WTC11 (cell line): ENCODE results near the gene COL13A1. TPM values are rescaled to one million over a fixed set of nuclear protein-coding genes. Genes with fewer than 3 reads are reported as not detected.

Source experiments
- ATAC-seq: fragments of 200-7000 bp; cut with Tn5 transposase; 2 replicates; pipeline ENCODE4 v1.10.0; 2021; ENCODE audit warnings: mild to moderate bottlenecking, moderate library complexity
- CTCF ChIA-PET: fragments of 300-600 bp; sonication (Branson Sonifier 250); formaldehyde crosslinking; loops from one replicate; lab custom pipeline; 2021; ENCODE audit warnings: antibody characterized with exemption; lab: Charles Lee
- POLR2A ChIA-PET: fragments of 350-600 bp; sonication (Branson Sonifier 250); formaldehyde crosslinking; loops from one replicate; lab custom pipeline; 2021; ENCODE audit warnings: antibody characterized with exemption; lab: Charles Lee
- DNase-seq: peaks from one replicate; pipeline ENCODE4 v3.0.0; 2021; ENCODE audit warnings: low spot score
- H3K27ac Mint-ChIP-seq: 2 replicates; pipeline ENCODE4 v1.8.0; 2021; ENCODE audit warnings: mixed read lengths
- H3K27me3 Mint-ChIP-seq: 2 replicates; pipeline ENCODE4 v1.8.0; 2021; ENCODE audit warnings: low read depth, mild to moderate bottlenecking, moderate library complexity, mixed read lengths
- H3K36me3 Mint-ChIP-seq: 2 replicates; pipeline ENCODE4 v1.8.0; 2021; ENCODE audit warnings: mixed read lengths
- H3K4me1 Mint-ChIP-seq: 2 replicates; pipeline ENCODE4 v1.8.0; 2022; ENCODE audit warnings: mixed read lengths
- H3K4me3 Mint-ChIP-seq: 2 replicates; pipeline ENCODE4 v1.8.0; 2021; ENCODE audit warnings: mild to moderate bottlenecking, moderate library complexity, mixed read lengths
- H3K9me3 Mint-ChIP-seq: 2 replicates; pipeline ENCODE4 v1.8.0; 2021; ENCODE audit warnings: mixed read lengths
- AFF4 ChIP-seq: sonication (generic); formaldehyde crosslinking; IDR thresholded peaks from 2 replicates; pipeline ENCODE4 v1.8.1; 2023; ENCODE audit warnings: mild to moderate bottlenecking, missing genetic modification reagents, borderline replicate concordance
- ATF1 ChIP-seq: sonication (generic); formaldehyde crosslinking; IDR thresholded peaks from 2 replicates; pipeline ENCODE4 v1.8.1; 2023; ENCODE audit warnings: mild to moderate bottlenecking, moderate library complexity, missing genetic modification reagents
- CREB1 ChIP-seq: sonication (generic); formaldehyde crosslinking; IDR thresholded peaks from 2 replicates; pipeline ENCODE4 v1.8.0; 2023; ENCODE audit warnings: mild to moderate bottlenecking, missing genetic modification reagents
- CREM ChIP-seq: sonication (generic); formaldehyde crosslinking; IDR thresholded peaks from 2 replicates; pipeline ENCODE4 v1.8.1; 2022; ENCODE audit warnings: mild to moderate bottlenecking, missing genetic modification reagents, moderate library complexity
- CTCF ChIP-seq: fragments of 200-600 bp; IDR thresholded peaks from 2 replicates; pipeline ENCODE4 v1.8.0; 2022; ENCODE audit warnings: antibody characterized with exemption
- E2F1 ChIP-seq: sonication (generic); formaldehyde crosslinking; IDR thresholded peaks from 2 replicates; pipeline ENCODE4 v1.8.0; 2022; ENCODE audit warnings: mild to moderate bottlenecking, missing genetic modification reagents
- ELF4 ChIP-seq: sonication (generic); formaldehyde crosslinking; IDR thresholded peaks from 2 replicates; pipeline ENCODE4 v1.8.1; 2022; ENCODE audit warnings: low read depth, mild to moderate bottlenecking, moderate library complexity, missing genetic modification reagents
- ESRRA ChIP-seq: sonication (generic); formaldehyde crosslinking; IDR thresholded peaks from 2 replicates; pipeline ENCODE4 v1.8.1; 2022; ENCODE audit warnings: mild to moderate bottlenecking, missing genetic modification reagents, borderline replicate concordance
- NFE2L1 ChIP-seq: sonication (generic); formaldehyde crosslinking; IDR thresholded peaks from 2 replicates; pipeline ENCODE4 v1.8.1; 2023; ENCODE audit warnings: missing genetic modification reagents
- NR3C1 ChIP-seq: sonication (generic); formaldehyde crosslinking; conservative IDR thresholded peaks from 2 replicates; pipeline ENCODE4 v1.8.1; 2023; ENCODE audit warnings: low read depth, mild to moderate bottlenecking, missing genetic modification reagents
- SOX15 ChIP-seq: fragments of 250-450 bp; sonication (Bioruptor Pico); IDR thresholded peaks from 2 replicates; pipeline ENCODE4 v1.9.0; 2021; ENCODE audit warnings: mild to moderate bottlenecking
- ZNF121 ChIP-seq: sonication (generic); formaldehyde crosslinking; IDR thresholded peaks from 2 replicates; pipeline ENCODE4 v1.8.0; 2023; ENCODE audit warnings: missing genetic modification reagents
- ZNF317 ChIP-seq: sonication (generic); formaldehyde crosslinking; IDR thresholded peaks from 2 replicates; pipeline ENCODE4 v1.8.1; 2023; ENCODE audit warnings: low read depth, mild to moderate bottlenecking, moderate library complexity, missing genetic modification reagents, borderline replicate concordance
- total RNA-seq: library from RNA; stranded (reverse); gene quantifications from 3 replicates; pipeline ENCODE4 v1.2.3, GENCODE V29; 2021
- TF ChIP-seq, protein P1 (sequence below): sonication (generic); formaldehyde crosslinking; IDR thresholded peaks from 2 replicates; pipeline ENCODE4 v1.8.0; 2022; ENCODE audit warnings: mild to moderate bottlenecking, missing genetic modification reagents
- TF ChIP-seq, protein P2 (sequence below): fragments of 250-450 bp; sonication (Bioruptor Pico); IDR thresholded peaks from 2 replicates; pipeline ENCODE4 v1.9.0; 2021; ENCODE audit warnings: mild to moderate bottlenecking
- TF ChIP-seq, protein P3 (sequence below): fragments of 250-450 bp; sonication (Bioruptor Pico); IDR thresholded peaks from 2 replicates; pipeline ENCODE4 v1.9.0; 2021; ENCODE audit warnings: moderate library complexity, mild to moderate bottlenecking, inconsistent platforms, borderline replicate concordance

COL13A1 gene
- total RNA-seq, 1 experiment from 2014 or later, result 7.1 TPM

DNA sequence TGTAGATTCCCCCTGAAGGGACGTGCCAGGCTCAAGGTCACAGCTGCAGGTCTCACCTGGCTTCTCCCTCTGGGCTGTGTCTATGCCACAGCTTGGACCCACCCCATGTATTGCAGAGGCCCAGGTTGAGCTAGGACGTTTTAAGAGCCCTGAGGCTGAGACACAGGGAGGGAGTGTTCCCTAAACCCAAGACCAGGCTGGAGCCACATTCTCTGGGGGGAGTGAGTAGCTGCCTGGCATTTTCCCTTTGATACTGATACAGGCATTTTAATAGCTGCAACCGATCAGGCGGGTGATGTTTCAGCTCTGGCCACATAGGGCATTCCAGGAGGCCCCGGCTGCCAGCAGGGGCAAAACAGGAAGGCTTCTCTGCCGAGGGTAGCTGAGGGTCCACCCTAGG lies 13.4 kb downstream of the COL13A1 start (continued):
- TF ChIP-seq AFF4 (CRISPR knock-in tag), result no peak
- TF ChIP-seq E2F1, result no peak

DNA sequence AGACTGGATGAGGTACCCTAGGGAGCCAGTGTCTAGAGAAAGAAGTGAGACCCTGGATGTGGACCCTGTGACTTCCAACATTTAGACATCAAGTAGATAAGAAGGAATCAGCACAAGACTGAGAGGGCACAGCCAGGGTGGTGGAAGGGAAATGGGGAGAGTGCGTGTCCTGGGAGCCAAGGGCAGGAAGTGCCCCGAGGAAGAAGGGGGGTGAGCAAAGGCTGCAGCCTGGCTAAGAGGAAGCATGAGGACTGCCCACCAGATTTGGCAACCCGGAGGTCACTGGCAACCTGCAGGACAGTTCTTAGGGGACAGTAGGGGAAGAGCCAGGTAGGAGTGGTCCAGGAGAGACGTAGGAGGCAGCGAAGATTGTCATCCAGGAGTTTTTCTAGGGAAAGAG lies 14.8 kb downstream of the COL13A1 start:
- ATAC-seq (no peak), DNase-seq (no peak)
- peaks cover 9% of the 10 kb centered on the region for H3K27me3 Mint-ChIP-seq
- H3K27ac Mint-ChIP-seq, result no peak overlapping the region
- TF ChIP-seq SOX15 (CRISPR knock-in tag) (no peak), ZNF317 (no peak), ZNF121 (no peak), NR3C1 (CRISPR knock-in tag) (no peak), ELF4 (CRISPR knock-in tag) (no peak), CTCF (no peak), ATF1 (CRISPR knock-in tag) (no peak), NFE2L1 (CRISPR knock-in tag) (no peak), ESRRA (CRISPR knock-in tag) (no peak), CREB1 (CRISPR knock-in tag) (no peak), CREM (CRISPR knock-in tag) (no peak)
- TF ChIP-seq, protein P1, sequence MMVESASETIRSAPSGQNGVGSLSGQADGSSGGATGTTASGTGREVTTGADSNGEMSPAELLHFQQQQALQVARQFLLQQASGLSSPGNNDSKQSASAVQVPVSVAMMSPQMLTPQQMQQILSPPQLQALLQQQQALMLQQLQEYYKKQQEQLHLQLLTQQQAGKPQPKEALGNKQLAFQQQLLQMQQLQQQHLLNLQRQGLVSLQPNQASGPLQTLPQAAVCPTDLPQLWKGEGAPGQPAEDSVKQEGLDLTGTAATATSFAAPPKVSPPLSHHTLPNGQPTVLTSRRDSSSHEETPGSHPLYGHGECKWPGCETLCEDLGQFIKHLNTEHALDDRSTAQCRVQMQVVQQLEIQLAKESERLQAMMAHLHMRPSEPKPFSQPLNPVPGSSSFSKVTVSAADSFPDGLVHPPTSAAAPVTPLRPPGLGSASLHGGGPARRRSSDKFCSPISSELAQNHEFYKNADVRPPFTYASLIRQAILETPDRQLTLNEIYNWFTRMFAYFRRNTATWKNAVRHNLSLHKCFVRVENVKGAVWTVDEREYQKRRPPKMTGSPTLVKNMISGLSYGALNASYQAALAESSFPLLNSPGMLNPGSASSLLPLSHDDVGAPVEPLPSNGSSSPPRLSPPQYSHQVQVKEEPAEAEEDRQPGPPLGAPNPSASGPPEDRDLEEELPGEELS (CRISPR knock-in tag), result no peak
- TF ChIP-seq, protein P2, sequence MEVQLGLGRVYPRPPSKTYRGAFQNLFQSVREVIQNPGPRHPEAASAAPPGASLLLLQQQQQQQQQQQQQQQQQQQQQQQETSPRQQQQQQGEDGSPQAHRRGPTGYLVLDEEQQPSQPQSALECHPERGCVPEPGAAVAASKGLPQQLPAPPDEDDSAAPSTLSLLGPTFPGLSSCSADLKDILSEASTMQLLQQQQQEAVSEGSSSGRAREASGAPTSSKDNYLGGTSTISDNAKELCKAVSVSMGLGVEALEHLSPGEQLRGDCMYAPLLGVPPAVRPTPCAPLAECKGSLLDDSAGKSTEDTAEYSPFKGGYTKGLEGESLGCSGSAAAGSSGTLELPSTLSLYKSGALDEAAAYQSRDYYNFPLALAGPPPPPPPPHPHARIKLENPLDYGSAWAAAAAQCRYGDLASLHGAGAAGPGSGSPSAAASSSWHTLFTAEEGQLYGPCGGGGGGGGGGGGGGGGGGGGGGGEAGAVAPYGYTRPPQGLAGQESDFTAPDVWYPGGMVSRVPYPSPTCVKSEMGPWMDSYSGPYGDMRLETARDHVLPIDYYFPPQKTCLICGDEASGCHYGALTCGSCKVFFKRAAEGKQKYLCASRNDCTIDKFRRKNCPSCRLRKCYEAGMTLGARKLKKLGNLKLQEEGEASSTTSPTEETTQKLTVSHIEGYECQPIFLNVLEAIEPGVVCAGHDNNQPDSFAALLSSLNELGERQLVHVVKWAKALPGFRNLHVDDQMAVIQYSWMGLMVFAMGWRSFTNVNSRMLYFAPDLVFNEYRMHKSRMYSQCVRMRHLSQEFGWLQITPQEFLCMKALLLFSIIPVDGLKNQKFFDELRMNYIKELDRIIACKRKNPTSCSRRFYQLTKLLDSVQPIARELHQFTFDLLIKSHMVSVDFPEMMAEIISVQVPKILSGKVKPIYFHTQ (CRISPR knock-in tag), result no peak
- TF ChIP-seq, protein P3, sequence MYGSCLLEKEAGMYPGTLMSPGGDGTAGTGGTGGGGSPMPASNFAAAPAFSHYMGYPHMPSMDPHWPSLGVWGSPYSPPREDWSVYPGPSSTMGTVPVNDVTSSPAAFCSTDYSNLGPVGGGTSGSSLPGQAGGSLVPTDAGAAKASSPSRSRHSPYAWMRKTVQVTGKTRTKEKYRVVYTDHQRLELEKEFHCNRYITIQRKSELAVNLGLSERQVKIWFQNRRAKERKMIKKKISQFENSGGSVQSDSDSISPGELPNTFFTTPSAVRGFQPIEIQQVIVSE (CRISPR knock-in tag), result no peak
- peaks cover 12% of the 10 kb centered on the region for H3K36me3 Mint-ChIP-seq
- no peak overlapping the region for H3K4me3 Mint-ChIP-seq
- peaks cover 13% of the 10 kb centered on the region for H3K9me3 Mint-ChIP-seq
- POLR2A ChIA-PET, result no interaction called here
- CTCF ChIA-PET, result interaction anchor here (1.1 to 1.6 kb wide), 2 partner anchors 11 to 83 kb away, joined by 4 to 5 read pairs; no protein-coding TSS in a partner anchor
- peaks cover 29% of the 10 kb centered on the region for H3K4me1 Mint-ChIP-seq
